Measurements from ENCODE around the gene RNU11. TPM values are rescaled to one million over a fixed set of nuclear protein-coding genes. Genes with fewer than 3 reads are reported as not detected.

RNU11 gene
- polyA plus RNA-seq: not detected in 2 replicates

GRCh38 chr1:28648474-28649198, at the start of gene RNU11:
Gene RNU11, plus strand, starts transcription at chr1:28648600.

DNA sequence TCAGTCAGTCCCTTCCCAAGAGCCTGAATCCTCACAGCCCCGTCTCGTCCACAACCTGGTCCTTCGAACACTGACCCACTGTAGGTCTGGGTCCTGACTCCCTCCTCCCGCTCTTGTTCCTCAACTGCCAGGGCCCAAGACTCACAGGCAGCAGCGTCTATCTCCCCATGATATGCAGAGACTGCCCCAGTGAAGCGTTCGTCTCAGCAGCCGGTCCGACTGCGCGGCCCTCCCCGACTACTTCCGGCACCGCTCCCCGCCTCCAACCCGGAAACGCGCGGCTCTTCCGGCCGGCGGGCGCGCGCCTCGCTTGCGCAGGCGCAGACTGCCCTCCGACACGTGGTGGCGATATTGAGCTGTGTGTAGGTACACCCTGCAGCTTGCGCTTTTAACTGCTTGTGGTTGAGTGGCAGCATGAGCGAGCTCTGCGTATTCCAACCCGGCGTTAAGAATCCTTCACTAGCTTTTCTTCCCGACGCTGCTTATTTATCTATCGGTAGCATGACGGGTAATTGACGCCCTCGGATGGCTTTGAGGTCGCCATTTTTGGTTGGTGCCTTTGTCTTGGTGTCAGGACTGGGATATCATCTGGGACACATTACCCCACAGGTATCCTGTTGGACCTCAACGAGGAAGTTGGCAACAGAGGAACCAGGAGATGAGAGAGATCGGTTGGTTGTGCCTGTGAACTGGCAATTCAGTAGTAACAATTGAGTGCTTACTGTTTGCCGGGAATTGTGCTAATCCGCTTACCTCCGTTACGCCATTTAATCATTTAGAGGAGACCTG, 5.4 kb upstream of the RNU11 start, which contains the start of gene TAF12:
Gene TAF12 (minus strand): TSS at position 221 of the 789 bp plus-strand sequence. CDS start 20,986 bp downstream, outside the sequence.

DNA sequence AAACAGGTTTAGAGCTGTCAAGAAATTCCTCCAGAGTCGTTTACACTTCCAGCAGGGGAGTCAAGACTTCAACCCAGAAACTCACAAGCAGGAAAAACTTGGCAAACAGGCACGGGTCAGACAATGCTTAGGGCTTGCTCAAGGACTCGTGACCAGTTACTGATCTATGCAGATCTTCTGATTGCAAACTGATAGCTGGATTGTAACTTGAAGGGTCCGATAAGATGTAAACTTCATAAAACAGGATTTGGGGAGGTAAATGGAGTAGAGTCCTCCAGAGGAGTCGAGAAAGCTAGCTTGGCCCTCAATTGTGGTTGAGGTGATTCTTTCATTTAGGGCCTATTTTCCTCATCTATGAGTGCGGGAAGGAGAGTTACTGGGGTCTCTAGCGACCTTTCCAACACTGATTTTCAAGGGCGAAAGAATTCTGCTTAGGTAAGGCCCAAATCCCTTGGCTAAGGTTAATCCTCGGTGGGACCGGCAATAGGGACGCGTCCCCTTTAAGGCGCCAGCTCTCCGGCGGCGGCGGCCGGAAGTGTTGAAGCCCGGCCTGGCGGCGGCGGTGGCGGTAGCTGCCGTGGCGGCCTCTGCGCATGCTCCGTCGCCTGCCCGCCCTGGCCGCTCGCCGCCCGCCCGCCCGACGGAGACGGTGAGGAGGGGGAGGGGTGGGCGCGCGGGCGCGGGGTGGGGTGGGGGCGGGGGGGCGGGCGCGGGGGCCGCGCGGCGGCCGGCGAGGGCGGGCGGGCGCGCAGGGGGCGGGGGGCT, 20.0 kb downstream of the RNU11 start, which contains the start of gene GMEB1:
Gene GMEB1 (plus strand): TSS at position 594 of the 765 bp plus-strand sequence. CDS start 14,829 bp downstream, outside the sequence.

Other genes starting within 250 kb of the RNU11 start
- 0.98 and 2.3 TPM in 2 replicates for gene RCC1, start 142.6 kb upstream of the RNU11 start, polyA plus RNA-seq
- gene TRNAU1AP, start 95.5 kb upstream of the RNU11 start, polyA plus RNA-seq: 15.1 and 26.3 TPM in 2 replicates
- not detected in 2 replicates for gene RAB42, start 56.3 kb upstream of the RNU11 start, polyA plus RNA-seq
- 34.0 and 57.8 TPM in 2 replicates for gene TAF12, start 5.5 kb upstream of the RNU11 start, polyA plus RNA-seq
- gene GMEB1, start 20.2 kb downstream of the RNU11 start, polyA plus RNA-seq: 0.51 and 2.0 TPM in 2 replicates
- gene YTHDF2, start 88.3 kb downstream of the RNU11 start, polyA plus RNA-seq: 39.1 and 47.3 TPM in 2 replicates
- gene OPRD1, start 163.6 kb downstream of the RNU11 start, polyA plus RNA-seq: 0.19 TPM in 1 of 2 replicates, not detected in the other